K562 (cell line): ENCODE data around the gene PEX7. TPM values are rescaled to one million over a fixed set of nuclear protein-coding genes. Genes with fewer than 3 reads are reported as not detected.

Experiments used
- ATAC-seq: fragments of 200-7000 bp; cut with Tn5 transposase; 3 replicates; pipeline ENCODE4 v1.9.1; 2020; ENCODE audit warnings: moderate library complexity
- BruUV-seq: library from RNA; stranded (reverse); fragments of 400-500 nt; replicated peaks from 2 replicates; lab custom pipeline; 2021; lab: Mats Ljungman, UMichigan
- CTCF ChIA-PET: fragments of 300-600 bp; formaldehyde crosslinking; extraction: SDS; loops from one replicate; lab custom pipeline; 2021; ENCODE audit warnings: low intra/inter-chr PET ratio; lab: Yijun Ruan, JAX
- POLR2A ChIA-PET: fragments of 300-600, 350-650 bp; sonication (Branson Sonifier 250); formaldehyde crosslinking; extraction: SDS; loops from one replicate; lab custom pipeline; 2021; ENCODE audit warnings: antibody characterized with exemption, inconsistent platforms; lab: Yijun Ruan, JAX
- DNase-seq, 4 experiments: peaks; one replicate each; pipeline versions ENCODE4 v3.0.0 to v3.0.0-alpha.2; 2011 to 2018; ENCODE audit warnings: low spot score in 3 of 4, mixed read lengths in 3 of 4; ENCODE audit errors: extremely low read depth in 1 of 4
- FAIRE-seq: peaks from 2 replicates; lab custom pipeline; 2011; peaks lifted over from hg19 to GRCh38; lab: Jason Lieb, UNC
- H2AFZ ChIP-seq: 2 replicates; pipeline ENCODE4 v1.6.0; 2011; ENCODE audit warnings: low read depth, low read length, control low read depth, inconsistent platforms
- H3K27ac ChIP-seq: fragments of 200-600 bp; 3 replicates; pipeline ENCODE4 v1.8.0; 2011; ENCODE audit warnings: low read depth, mild to moderate bottlenecking, control low read depth, inconsistent platforms, low read length, moderate library complexity, mixed read lengths; ENCODE audit errors: extremely low read depth
- H3K27me3 ChIP-seq, 2 experiments: fragments of 300-600 bp in 1 of 2; 2 replicates in 1 of 2; 3 replicates in 1 of 2; pipeline versions ENCODE4 v1.6.0 to v1.8.0; 2011; ENCODE audit warnings: inconsistent platforms in 2 of 2, low read length in 2 of 2, mild to moderate bottlenecking in 1 of 2, mixed read lengths in 1 of 2, moderate library complexity in 1 of 2; ENCODE audit not compliant: control insufficient read depth in 2 of 2, insufficient read depth in 2 of 2
- H3K36me3 ChIP-seq: fragments of 300-600 bp; 3 replicates; pipeline ENCODE4 v1.8.0; 2011; ENCODE audit warnings: mild to moderate bottlenecking, low read length, inconsistent platforms; ENCODE audit not compliant: control insufficient read depth, insufficient read depth
- H3K4me1 ChIP-seq, 2 experiments: fragments of 200-600 bp in 1 of 2; replicated peaks in 1 of 2; 2 replicates in 1 of 2; 3 replicates in 1 of 2; pipeline versions ENCODE4 v1.5.1 to v1.8.0; 2011; ENCODE audit warnings: inconsistent platforms in 2 of 2, low read length in 2 of 2, mild to moderate bottlenecking in 1 of 2, mixed read lengths in 1 of 2, moderate library complexity in 1 of 2; ENCODE audit not compliant: control insufficient read depth in 2 of 2, insufficient read depth in 2 of 2
- H3K4me2 ChIP-seq: 2 replicates; pipeline ENCODE4 v1.6.1; 2011; ENCODE audit warnings: low read length, control low read depth, inconsistent platforms, mixed read lengths; ENCODE audit not compliant: insufficient read depth
- H3K4me3 ChIP-seq: fragments of 200-600 bp; sonication (generic), shearing (Covaris generic); 2 replicates; pipeline ENCODE4 v1.5.1; 2016; ENCODE audit warnings: control low read depth, inconsistent platforms
- H3K79me2 ChIP-seq: fragments of 200-600 bp; 3 replicates; pipeline ENCODE4 v1.8.0; 2011; ENCODE audit warnings: low read length, inconsistent platforms; ENCODE audit not compliant: control insufficient read depth, insufficient read depth
- H3K9ac ChIP-seq, 2 experiments: 2 replicates each; pipeline versions ENCODE4 v1.6.0 to v1.6.1; 2011; ENCODE audit warnings: low read depth in 2 of 2, low read length in 2 of 2, control low read depth in 1 of 2, inconsistent platforms in 1 of 2, mild to moderate bottlenecking in 1 of 2, mixed read lengths in 1 of 2; ENCODE audit not compliant: insufficient read depth in 1 of 2
- H3K9me1 ChIP-seq: one replicate; pipeline ENCODE4 v1.6.0; 2011; ENCODE audit warnings: inconsistent platforms, mild to moderate bottlenecking, low read length, moderate library complexity; ENCODE audit not compliant: control insufficient read depth, insufficient read depth
- H3K9me3 ChIP-seq: replicated peaks from 2 replicates; pipeline ENCODE4 v1.5.1; 2011; ENCODE audit warnings: low read depth, low read length, inconsistent platforms; ENCODE audit not compliant: control insufficient read depth, insufficient read depth
- H4K20me1 ChIP-seq: replicated peaks from 2 replicates; pipeline ENCODE4 v1.6.1; 2011; ENCODE audit warnings: low read length, inconsistent platforms, mixed read lengths; ENCODE audit not compliant: control insufficient read depth, insufficient read depth
- HLTF ChIP-seq: fragments of 450-650 bp; IDR thresholded peaks from 2 replicates; pipeline ENCODE4 v1.6.1; 2016
- KLF10 ChIP-seq: fragments of 250-450 bp; sonication (Bioruptor Pico); IDR thresholded peaks from 2 replicates; pipeline ENCODE4 v1.6.1; 2021; ENCODE audit warnings: matching md5 sums
- MCM2 ChIP-seq: fragments of 450-650 bp; IDR thresholded peaks from 2 replicates; pipeline ENCODE4 v1.6.1; 2017; ENCODE audit warnings: low read depth, mild to moderate bottlenecking
- SRSF7 ChIP-seq: fragments of 200-400 bp; formaldehyde crosslinking; optimal IDR thresholded peaks from 2 replicates; pipeline ENCODE3; 2017; ENCODE audit warnings: mild to moderate bottlenecking, low read depth, low read length
- whole genome bisulfite sequencing: fragments of 100-300 bp; shearing (Covaris generic); methylation state at CpG from one replicate; pipeline ENCODE4 v1.1.6; 2016; ENCODE audit warnings: low coverage, mixed read lengths; ENCODE audit not compliant: insufficient coverage; ENCODE audit errors: missing lambda C conversion rate; 5-methylcytosine and 5-hydroxymethylcytosine counted together
- in situ Hi-C: fragments of 300-500 bp; cut with MboI; formaldehyde crosslinking; loops from 4 replicates; pipeline ENCODE4 v1.15.0; 2018; ENCODE audit warnings: inconsistent platforms, mixed read lengths
- intact Hi-C: fragments of 100-400 bp; cut with micrococcal nuclease; formaldehyde crosslinking; loops from 2 replicates; pipeline ENCODE4 v1.14.2; 2022
- polyA plus RNA-seq, 8 experiments: library from polyadenylated mRNA; depleted of rRNA in 4 of 8; stranded (reverse) in 5 of 8; unstranded in 3 of 8; fragments of >200 nt; fragmentation: Nextera tagmentation in 2 of 8; fragmentation: Illumina TruSeq in 1 of 8; extraction: Ambion mirVana in 2 of 8; extraction: Trizol in 1 of 8; gene quantifications; 2 replicates each; pipeline versions ENCODE4 v1.2.1 to v1.2.3, GENCODE V29; 2011 to 2014; ENCODE audit warnings: inconsistent platforms in 1 of 8, missing spikeins in 1 of 8
- total RNA-seq, 7 experiments: library from RNA; depleted of rRNA in 6 of 7; stranded (reverse); fragments of >200 nt in 6 of 7; fragmentation: Illumina TruSeq in 2 of 7; extraction: Trizol in 2 of 7; gene quantifications; 2 replicates each; pipeline versions ENCODE4 v1.2.1 to v1.2.3, GENCODE V29; 2011 to 2021; ENCODE audit warnings: low replicate concordance in 1 of 7
- TF ChIP-seq, protein P1 (sequence below): sonication (generic); formaldehyde crosslinking; IDR thresholded peaks from 2 replicates; pipeline ENCODE4 v1.8.0; 2022; ENCODE audit warnings: mild to moderate bottlenecking, missing genetic modification reagents

PEX7 gene
- total and polyA plus RNA-seq, 9 of the 15 experiments (the other 6 are each of a cell fraction or from before 2014, with no cell fraction given), result 1.6 to 12.9 (median 9.1) TPM

DNA sequence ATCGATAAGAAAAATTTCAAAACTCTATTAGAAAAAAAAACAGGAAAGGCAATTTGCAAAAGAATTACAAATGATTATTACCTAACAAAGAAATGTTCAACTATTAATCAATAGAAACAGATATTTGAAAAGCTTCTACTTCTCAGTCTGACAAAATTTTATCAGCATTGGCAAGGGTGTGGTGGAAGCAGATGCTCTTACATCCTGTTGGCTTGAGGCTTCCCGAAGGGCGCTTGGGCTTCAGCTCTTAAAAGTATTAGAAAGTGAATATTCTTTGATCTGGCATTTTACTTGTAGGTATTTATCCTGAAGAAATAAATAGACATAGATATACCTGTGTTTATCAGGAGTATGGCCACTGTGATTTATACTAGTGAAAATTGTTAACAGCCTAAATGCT lies 138.4 kb downstream of the PEX7 start:
- FAIRE-seq (no peak), ATAC-seq (no peak)
- intact Hi-C loops, result no loop called here

More for the DNA sequence above, 138.4 kb downstream of the PEX7 start:
- no peaks in the 10 kb centered on the region for H3K9me3 ChIP-seq
- BruUV-seq, result no TSS peak
- ChIA-PET CTCF (interaction anchor here (0.5 kb wide), 1 partner anchor 176 kb away, joined by 3 read pairs; no protein-coding TSS in a partner anchor), POLR2A (no interaction called here)
- H3K9me1 ChIP-seq, result no peaks in the 10 kb centered on the region
- TF ChIP-seq HLTF (no peak), KLF10 (CRISPR knock-in tag) (no peak), SRSF7 (no peak), MCM2 (no peak)
- TF ChIP-seq, protein P1, sequence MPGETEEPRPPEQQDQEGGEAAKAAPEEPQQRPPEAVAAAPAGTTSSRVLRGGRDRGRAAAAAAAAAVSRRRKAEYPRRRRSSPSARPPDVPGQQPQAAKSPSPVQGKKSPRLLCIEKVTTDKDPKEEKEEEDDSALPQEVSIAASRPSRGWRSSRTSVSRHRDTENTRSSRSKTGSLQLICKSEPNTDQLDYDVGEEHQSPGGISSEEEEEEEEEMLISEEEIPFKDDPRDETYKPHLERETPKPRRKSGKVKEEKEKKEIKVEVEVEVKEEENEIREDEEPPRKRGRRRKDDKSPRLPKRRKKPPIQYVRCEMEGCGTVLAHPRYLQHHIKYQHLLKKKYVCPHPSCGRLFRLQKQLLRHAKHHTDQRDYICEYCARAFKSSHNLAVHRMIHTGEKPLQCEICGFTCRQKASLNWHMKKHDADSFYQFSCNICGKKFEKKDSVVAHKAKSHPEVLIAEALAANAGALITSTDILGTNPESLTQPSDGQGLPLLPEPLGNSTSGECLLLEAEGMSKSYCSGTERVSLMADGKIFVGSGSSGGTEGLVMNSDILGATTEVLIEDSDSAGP (CRISPR knock-in tag), result no peak
- peaks cover 4 to 5% of the 10 kb centered on the region in 2 experiments; a peak in 3 of 5 replicates for H3K4me1 ChIP-seq
- H3K27me3 ChIP-seq, result peaks cover 3 to 14% of the 10 kb centered on the region in 2 experiments
- no peak overlapping the region for H3K4me2 ChIP-seq
- in situ Hi-C loops, result no loop called here
- no peak overlapping the region for H3K27ac ChIP-seq
- no peaks in the 10 kb centered on the region for H3K79me2 ChIP-seq
- peaks cover 3% of the 10 kb centered on the region; the same call in 1 of the 2 replicates for H4K20me1 ChIP-seq
- no peak for DNase-seq
- H3K4me3 ChIP-seq, result no peak overlapping the region
- no peaks in the 10 kb centered on the region for H3K36me3 ChIP-seq
- no peak overlapping the region for H3K9ac ChIP-seq
- H2AFZ ChIP-seq, result no peak overlapping the region
- WGBS, result 8% methylated on average over 3 of the region's 3 CpGs
